Stimulated activated naive CD8-positive, alpha-beta T cell treated with anti-CD3 and anti-CD28 coated beads, Interleukin-15, Interleukin-2, amounts not matched to agents 100 ng/mL and 50 ng/mL, for 24 hours (primary cell): ENCODE measurements around the gene RER1.

Experiments
- H3K27ac Mint-ChIP-seq: one replicate; pipeline ENCODE4 v1.8.0; 2021; ENCODE audit warnings: mild to moderate bottlenecking, mixed read lengths
- H3K27me3 Mint-ChIP-seq: one replicate; pipeline ENCODE4 v1.8.0; 2021; ENCODE audit warnings: mixed read lengths
- H3K36me3 Mint-ChIP-seq: one replicate; pipeline ENCODE4 v1.8.0; 2021; ENCODE audit warnings: low read depth, mixed read lengths
- H3K4me1 Mint-ChIP-seq: one replicate; pipeline ENCODE4 v1.8.0; 2021; ENCODE audit warnings: low read depth, mixed read lengths
- H3K4me3 Mint-ChIP-seq: one replicate; pipeline ENCODE4 v1.8.0; 2021; ENCODE audit warnings: mild to moderate bottlenecking, mixed read lengths
- H3K9me3 Mint-ChIP-seq: one replicate; pipeline ENCODE4 v1.8.0; 2021; ENCODE audit warnings: mixed read lengths

The RER1 gene

GRCh38 chr1:2378956-2379732 is 12.5 kb upstream of the RER1 start:
- Mint-ChIP-seq H3K4me3 (no peak overlapping the region), H3K27ac (no peak overlapping the region), H3K36me3 (no peaks in the 10 kb centered on the region), H3K9me3 (no peaks in the 10 kb centered on the region), H3K27me3 (no peaks in the 10 kb centered on the region), H3K4me1 (no peaks in the 10 kb centered on the region)

- H3K27me3 Mint-ChIP-seq = no peaks in the 10 kb centered on the region
- H3K4me3 Mint-ChIP-seq = no peak overlapping the region
- H3K36me3 Mint-ChIP-seq = no peaks in the 10 kb centered on the region
- H3K4me1 Mint-ChIP-seq = no peaks in the 10 kb centered on the region
- no peak overlapping the region for H3K27ac Mint-ChIP-seq
- no peaks in the 10 kb centered on the region for H3K9me3 Mint-ChIP-seq
Observed at GRCh38 chr1:2379733-2380404, 11.8 kb upstream of the RER1 start.

- Mint-ChIP-seq H3K36me3 (peaks cover 4% of the 10 kb centered on the region), H3K27me3 (no peaks in the 10 kb centered on the region), H3K4me1 (no peaks in the 10 kb centered on the region), H3K4me3 (no peak overlapping the region), H3K27ac (no peak overlapping the region), H3K9me3 (no peaks in the 10 kb centered on the region)
Observed at GRCh38 chr1:2380816-2381591, 10.6 kb upstream of the RER1 start.

GRCh38 chr1:2381741-2382620 is 9.7 kb upstream of the RER1 start:
- H3K36me3 Mint-ChIP-seq = peaks cover 4% of the 10 kb centered on the region
- no peak overlapping the region for H3K27ac Mint-ChIP-seq
- no peaks in the 10 kb centered on the region for H3K9me3 Mint-ChIP-seq
- H3K4me1 Mint-ChIP-seq = no peaks in the 10 kb centered on the region
- H3K4me3 Mint-ChIP-seq = no peak overlapping the region
- no peaks in the 10 kb centered on the region for H3K27me3 Mint-ChIP-seq

GRCh38 chr1:2382621-2383361 is 8.8 kb upstream of the RER1 start:
- H3K27ac Mint-ChIP-seq = no peak overlapping the region

GRCh38 chr1:2383576-2383975 is 8.1 kb upstream of the RER1 start:
- peaks cover 4% of the 10 kb centered on the region for H3K36me3 Mint-ChIP-seq

More at GRCh38 chr1:2382621-2383361, 8.8 kb upstream of the RER1 start:
- H3K4me3 Mint-ChIP-seq = no peak overlapping the region
- no peaks in the 10 kb centered on the region for H3K27me3 Mint-ChIP-seq
- H3K4me1 Mint-ChIP-seq = no peaks in the 10 kb centered on the region
- H3K36me3 Mint-ChIP-seq = peaks cover 4% of the 10 kb centered on the region
- H3K9me3 Mint-ChIP-seq = no peaks in the 10 kb centered on the region

GRCh38 chr1:2384130-2384860 is 7.3 kb upstream of the RER1 start:
- Mint-ChIP-seq H3K27me3 (no peaks in the 10 kb centered on the region), H3K27ac (no peak overlapping the region), H3K4me1 (no peaks in the 10 kb centered on the region), H3K36me3 (peaks cover 4% of the 10 kb centered on the region), H3K4me3 (no peak overlapping the region), H3K9me3 (no peaks in the 10 kb centered on the region)

More at GRCh38 chr1:2383576-2383975, 8.1 kb upstream of the RER1 start:
- Mint-ChIP-seq H3K27me3 (no peaks in the 10 kb centered on the region), H3K27ac (no peak overlapping the region), H3K9me3 (no peaks in the 10 kb centered on the region), H3K4me3 (no peak overlapping the region), H3K4me1 (no peaks in the 10 kb centered on the region)

GRCh38 chr1:2384941-2385481 is 6.6 kb upstream of the RER1 start:
- peaks cover 4% of the 10 kb centered on the region for H3K36me3 Mint-ChIP-seq
- no peak overlapping the region for H3K4me3 Mint-ChIP-seq
- H3K4me1 Mint-ChIP-seq = peaks cover 4% of the 10 kb centered on the region

GRCh38 chr1:2385606-2386280 is 5.9 kb upstream of the RER1 start:
- no peaks in the 10 kb centered on the region for H3K9me3 Mint-ChIP-seq
- H3K36me3 Mint-ChIP-seq = peaks cover 4% of the 10 kb centered on the region
- no peak overlapping the region for H3K4me3 Mint-ChIP-seq
- H3K4me1 Mint-ChIP-seq = peaks cover 9% of the 10 kb centered on the region
- no peak overlapping the region for H3K27ac Mint-ChIP-seq
- H3K27me3 Mint-ChIP-seq = no peaks in the 10 kb centered on the region

More at GRCh38 chr1:2384941-2385481, 6.6 kb upstream of the RER1 start:
- Mint-ChIP-seq H3K9me3 (no peaks in the 10 kb centered on the region), H3K27me3 (no peaks in the 10 kb centered on the region), H3K27ac (no peak overlapping the region)

- no peaks in the 10 kb centered on the region for H3K27me3 Mint-ChIP-seq
- peaks cover 9% of the 10 kb centered on the region for H3K4me1 Mint-ChIP-seq
- H3K36me3 Mint-ChIP-seq = peaks cover 4% of the 10 kb centered on the region
- no peak overlapping the region for H3K27ac Mint-ChIP-seq
- H3K9me3 Mint-ChIP-seq = no peaks in the 10 kb centered on the region
- no peak overlapping the region for H3K4me3 Mint-ChIP-seq
Observed at GRCh38 chr1:2386636-2387611, 4.7 kb upstream of the RER1 start.

GRCh38 chr1:2388004-2388913 is 3.4 kb upstream of the RER1 start:
- Mint-ChIP-seq H3K4me3 (no peak overlapping the region), H3K9me3 (no peaks in the 10 kb centered on the region), H3K4me1 (peaks cover 19% of the 10 kb centered on the region), H3K27me3 (no peaks in the 10 kb centered on the region), H3K27ac (no peak overlapping the region), H3K36me3 (peaks cover 10% of the 10 kb centered on the region)
